ENCODE data around the gene SECISBP2L. TPM values are rescaled to one million over a fixed set of nuclear protein-coding genes. Genes with fewer than 3 reads are reported as not detected.

Gene SECISBP2L
- total RNA-seq, 1 experiment from 2014 or later: 24.7 TPM

GRCh38 chr15:48992545-48992944 is 53.7 kb downstream of the SECISBP2L start:
- Histone ChIP-seq H3K23ac (ENCODE audit: insufficient read length, low read depth, low read length) (no peak overlapping the region), H3K56ac (ENCODE audit: insufficient read length, low read depth, low read length) (no peak overlapping the region), H2AK5ac (ENCODE audit: insufficient read length, low read length) (no peak overlapping the region), H3K23me2 (ENCODE audit: insufficient read length, low read depth, low read length, poor library complexity, severe bottlenecking) (no peaks in the 10 kb centered on the region), H3K4me1 (ENCODE audit: insufficient read depth, low read length) (no peaks in the 10 kb centered on the region), H3K27me3 (ENCODE audit: insufficient read depth, low read length) (no peaks in the 10 kb centered on the region), H2BK5ac (ENCODE audit: insufficient read length, low read length) (no peak overlapping the region), H3K79me2 (ENCODE audit: insufficient read depth, low read length) (no peaks in the 10 kb centered on the region), H3K9me3 (ENCODE audit: control insufficient read depth, low read depth, low read length) (no peaks in the 10 kb centered on the region), H3K27ac (ENCODE audit: insufficient read length, low read depth, low read length) (no peak overlapping the region), H2BK12ac (ENCODE audit: insufficient read length, low read depth, low read length) (no peak overlapping the region), H3T11ph (ENCODE audit: low read length) (no peak overlapping the region), H3K9ac (ENCODE audit: extremely low read depth, insufficient read length, low read length) (no peak overlapping the region), H2BK120ac (ENCODE audit: low read depth, low read length, poor library complexity, severe bottlenecking) (no peak overlapping the region), H4K8ac (replicated peaks; ENCODE audit: insufficient read length, low read depth, low read length) (no peak overlapping the region), H2BK20ac (ENCODE audit: low read depth, low read length, poor library complexity, severe bottlenecking) (no peak overlapping the region), H3K14ac (ENCODE audit: insufficient read depth, low read length) (no peak overlapping the region), H2BK15ac (ENCODE audit: low read depth, low read length) (no peak overlapping the region), H4K20me1 (ENCODE audit: control insufficient read depth, insufficient read depth, insufficient read length) (no peaks in the 10 kb centered on the region), H2AFZ (ENCODE audit: low read length) (no peak overlapping the region), H3K4me2 (ENCODE audit: insufficient read depth, insufficient read length, low read length) (no peak overlapping the region), H4K91ac (ENCODE audit: insufficient read length, low read depth, low read length) (no peak overlapping the region), H3K18ac (ENCODE audit: insufficient read length, low read depth, low read length) (no peak overlapping the region), H4K5ac (ENCODE audit: insufficient read length, low read depth, low read length) (no peak overlapping the region), H3K79me1 (ENCODE audit: insufficient read depth, low read depth, low read length, poor library complexity, severe bottlenecking) (no peaks in the 10 kb centered on the region), H3K4ac (ENCODE audit: low read depth, low read length) (no peak overlapping the region)
- no peak for TF ChIP-seq CTCF (conservative IDR thresholded peaks at IDR 0.05)
- peaks cover 11 to 39% (median 30%) of the 10 kb centered on the region in 3 experiments; a peak in 6 of 7 replicates for H3K36me3 Mint-ChIP-seq (ENCODE audit: insufficient read depth in 1 of 3, low read depth in 3 of 3)
- peaks cover 1% of the 10 kb centered on the region; the same call in 1 of the 2 replicates for H3K27me3 Mint-ChIP-seq (ENCODE audit: low read depth)
- H3K27ac Mint-ChIP-seq: 0 out of 7 replicates have a peak overlapping the region, but pooled peaks of 1 of the 3 experiments have one; percentile 41
- no peaks in the 10 kb centered on the region for H3K4me1 Mint-ChIP-seq
- H3K4me3 Mint-ChIP-seq: no peak overlapping the region
- no peaks in the 10 kb centered on the region for H3K9me3 Mint-ChIP-seq
- no peak for DNase-seq
- no CpG with 5 or more reads among the region's 1 CpG for WGBS (ENCODE audit: extremely low coverage, insufficient read length, low lambda C conversion rate)

Measured in H9 (cell line).